A549 (cell line): ENCODE data around the gene MCAM. TPM values are rescaled to one million over a fixed set of nuclear protein-coding genes. Genes with fewer than 3 reads are reported as not detected.
A peak's percentile ranks its signal among the peaks of the same experiment; 100 is the strongest.

Source experiments
- ATAC-seq, 2 experiments: fragments of 200-7000 bp in 1 of 2; fragments of >200 bp in 1 of 2; cut with Nextera tagmentation in 1 of 2; cut with Tn5 transposase in 1 of 2; 3 replicates each; pipeline versions ENCODE4 v1.8.0 to v1.9.1; 2018 to 2020; ENCODE audit warnings: mild to moderate bottlenecking in 1 of 2, moderate library complexity in 1 of 2
- CTCF ChIA-PET: fragments of 300-600 bp; sonication (Branson Sonifier 250); formaldehyde crosslinking; extraction: SDS; loops from one replicate; lab custom pipeline; 2021; ENCODE audit warnings: antibody characterized with exemption, inconsistent platforms; lab: Yijun Ruan, JAX
- POLR2A ChIA-PET: fragments of 350-600 bp; formaldehyde crosslinking; extraction: SDS; loops from one replicate; lab custom pipeline; 2021; ENCODE audit warnings: antibody characterized with exemption, inconsistent platforms; lab: Yijun Ruan, JAX
- DNase-seq, 2 experiments: peaks; one replicate each; pipeline versions ENCODE4 v3.0.0 to v3.0.0-alpha.2; 2011 to 2016; ENCODE audit warnings: low read depth in 1 of 2, low spot score in 1 of 2
- FAIRE-seq: peaks from 2 replicates; lab custom pipeline; 2011; peaks lifted over from hg19 to GRCh38; lab: Jason Lieb, UNC
- H3K27ac ChIP-seq, 2 experiments: fragments of >200 bp; sonication (Bioruptor Twin); formaldehyde crosslinking; 3 replicates each; pipeline ENCODE4 v1.5.1; 2016 to 2017
- H3K4me1 ChIP-seq: fragments of >200 bp; sonication (Bioruptor Twin); formaldehyde crosslinking; 3 replicates; pipeline ENCODE4 v1.6.1; 2016
- H3K4me2 ChIP-seq: fragments of >200 bp; sonication (Bioruptor Twin); formaldehyde crosslinking; 3 replicates; pipeline ENCODE4 v1.6.1; 2016
- H3K4me3 ChIP-seq: fragments of >200 bp; sonication (Bioruptor Twin); formaldehyde crosslinking; 3 replicates; pipeline ENCODE4 v1.5.1; 2016
- H3K9me3 ChIP-seq: fragments of >200 bp; sonication (Bioruptor Twin); formaldehyde crosslinking; 3 replicates; pipeline ENCODE4 v1.6.1; 2016
- BHLHE40 ChIP-seq: IDR thresholded peaks from 2 replicates; pipeline ENCODE4 v1.6.1; 2012; ENCODE audit warnings: low read depth, low read length, inconsistent platforms
- CBX2 ChIP-seq: fragments of 200-600 bp; sonication (generic); IDR thresholded peaks from 2 replicates; pipeline ENCODE4 v1.6.1; 2016; ENCODE audit warnings: low read depth, mild to moderate bottlenecking, borderline replicate concordance
- CBX8 ChIP-seq: fragments of 200-600 bp; sonication (generic); IDR thresholded peaks from 2 replicates; pipeline ENCODE4 v1.6.1; 2016
- CEBPB ChIP-seq, 2 experiments: fragments of >200 bp in 1 of 2; sonication (Bioruptor Twin) in 1 of 2; formaldehyde crosslinking in 1 of 2; IDR thresholded peaks; 2 replicates each; pipeline ENCODE4 v1.6.1; 2012 to 2016
- CHD2 ChIP-seq: fragments of 150-350 bp; IDR thresholded peaks from 2 replicates; pipeline ENCODE4 v1.6.1; 2014; ENCODE audit warnings: low read length; ENCODE audit not compliant: partially characterized antibody
- CHD4 ChIP-seq: fragments of 200-600 bp; sonication (generic); IDR thresholded peaks from 2 replicates; pipeline ENCODE4 v1.6.1; 2016; ENCODE audit warnings: antibody characterized with exemption, mild to moderate bottlenecking, borderline replicate concordance
- EHF ChIP-seq: fragments of 250-450 bp; sonication (Bioruptor Pico); IDR thresholded peaks from 2 replicates; pipeline ENCODE4 v1.5.0; 2020; ENCODE audit warnings: mild to moderate bottlenecking
- EHMT2 ChIP-seq: fragments of 200-600 bp; sonication (generic); IDR thresholded peaks from 2 replicates; pipeline ENCODE4 v1.6.1; 2016; ENCODE audit warnings: antibody characterized with exemption, low read depth, mild to moderate bottlenecking, moderate library complexity
- EP300 ChIP-seq, 2 experiments: fragments of >200 bp; sonication (Bioruptor Twin); formaldehyde crosslinking; IDR thresholded peaks; 2 replicates in 1 of 2; 3 replicates in 1 of 2; pipeline ENCODE4 v1.6.1; 2016 to 2017
- FOSB ChIP-seq: fragments of 250-450 bp; sonication (Bioruptor Pico); IDR thresholded peaks from 2 replicates; pipeline ENCODE4 v1.5.0; 2020; ENCODE audit warnings: mild to moderate bottlenecking, moderate library complexity
- HDAC2 ChIP-seq: fragments of 200-600 bp; sonication (generic); IDR thresholded peaks from 2 replicates; pipeline ENCODE4 v1.6.1; 2016
- HOXB5 ChIP-seq: fragments of 250-450 bp; sonication (Bioruptor Pico); IDR thresholded peaks from 2 replicates; pipeline ENCODE4 v1.5.0; 2020; ENCODE audit warnings: mild to moderate bottlenecking, moderate library complexity
- JUN ChIP-seq, 2 experiments: fragments of >200 bp; sonication (Bioruptor Twin); formaldehyde crosslinking; IDR thresholded peaks; 2 replicates in 1 of 2; 3 replicates in 1 of 2; pipeline ENCODE4 v1.6.1; 2016 to 2017
- KDM5A ChIP-seq: fragments of 200-600 bp; sonication (generic); IDR thresholded peaks from 2 replicates; pipeline ENCODE4 v1.6.1; 2016; ENCODE audit warnings: antibody characterized with exemption, mild to moderate bottlenecking
- MAFK ChIP-seq: fragments of 450-650 bp; IDR thresholded peaks from 2 replicates; pipeline ENCODE4 v1.6.1; 2014; ENCODE audit not compliant: partially characterized antibody
- MAZ ChIP-seq: fragments of 150-350 bp; IDR thresholded peaks from 2 replicates; pipeline ENCODE4 v1.6.1; 2014; ENCODE audit warnings: antibody characterized with exemption, low read depth, low read length, borderline replicate concordance
- MYC ChIP-seq: IDR thresholded peaks from 2 replicates; pipeline ENCODE4 v1.6.1; 2012; ENCODE audit warnings: mild to moderate bottlenecking, inconsistent platforms, low read length, improper control_type of control experiment, borderline replicate concordance
- NPAS2 ChIP-seq: fragments of 250-450 bp; sonication (Bioruptor Pico); IDR thresholded peaks from 2 replicates; pipeline ENCODE4 v1.8.0; 2022; ENCODE audit warnings: mild to moderate bottlenecking, moderate library complexity, borderline replicate concordance
- RFX5 ChIP-seq: fragments of 450-650 bp; IDR thresholded peaks from 2 replicates; pipeline ENCODE4 v1.7.1; 2014; ENCODE audit warnings: antibody characterized with exemption, mild to moderate bottlenecking, moderate library complexity
- SREBF2 ChIP-seq: fragments of 450-650 bp; IDR thresholded peaks from 2 replicates; pipeline ENCODE4 v1.6.1; 2014; ENCODE audit warnings: mild to moderate bottlenecking, moderate library complexity
- TFCP2L1 ChIP-seq: fragments of 250-450 bp; sonication (Bioruptor Pico); IDR thresholded peaks from 2 replicates; pipeline ENCODE4 v1.5.0; 2021; ENCODE audit warnings: mild to moderate bottlenecking
- ZSCAN20 ChIP-seq: fragments of 250-450 bp; sonication (Bioruptor Pico); IDR thresholded peaks from 2 replicates; pipeline ENCODE4 v1.8.0; 2022; ENCODE audit warnings: mild to moderate bottlenecking, moderate library complexity
- WGBS: methylation state at CpG from one replicate; pipeline ENCODE4 v1.1.6; 2017; ENCODE audit errors: missing lambda C conversion rate; 5-methylcytosine and 5-hydroxymethylcytosine counted together
- polyA plus RNA-seq, 4 experiments: library from polyadenylated mRNA; depleted of rRNA in 3 of 4; stranded (reverse); fragments of >200 nt; fragmentation: RNase III in 1 of 4; extraction: RNeasy Plus Mini Kit Qiagen cat#74134 plus additional on column Dnase treatment in 1 of 4; gene quantifications; 2 replicates in 3 of 4; 3 replicates in 1 of 4; pipeline ENCODE4 v1.2.3, GENCODE V29; 2011 to 2017
- TF ChIP-seq, protein P1 (sequence below): fragments of 450-650 bp; IDR thresholded peaks from 2 replicates; pipeline ENCODE4 v1.6.1; 2014; ENCODE audit warnings: antibody characterized with exemption
- TF ChIP-seq, protein P2 (sequence below): fragments of 250-450 bp; sonication (Bioruptor Pico); IDR thresholded peaks from 2 replicates; pipeline ENCODE4 v1.5.0; 2020; ENCODE audit warnings: low read depth, mild to moderate bottlenecking, moderate library complexity

MCAM gene
- polyA plus RNA-seq, 2 of the 4 experiments (the other 2 are of a cell fraction): 5.4 to 14.9 TPM

DNA sequence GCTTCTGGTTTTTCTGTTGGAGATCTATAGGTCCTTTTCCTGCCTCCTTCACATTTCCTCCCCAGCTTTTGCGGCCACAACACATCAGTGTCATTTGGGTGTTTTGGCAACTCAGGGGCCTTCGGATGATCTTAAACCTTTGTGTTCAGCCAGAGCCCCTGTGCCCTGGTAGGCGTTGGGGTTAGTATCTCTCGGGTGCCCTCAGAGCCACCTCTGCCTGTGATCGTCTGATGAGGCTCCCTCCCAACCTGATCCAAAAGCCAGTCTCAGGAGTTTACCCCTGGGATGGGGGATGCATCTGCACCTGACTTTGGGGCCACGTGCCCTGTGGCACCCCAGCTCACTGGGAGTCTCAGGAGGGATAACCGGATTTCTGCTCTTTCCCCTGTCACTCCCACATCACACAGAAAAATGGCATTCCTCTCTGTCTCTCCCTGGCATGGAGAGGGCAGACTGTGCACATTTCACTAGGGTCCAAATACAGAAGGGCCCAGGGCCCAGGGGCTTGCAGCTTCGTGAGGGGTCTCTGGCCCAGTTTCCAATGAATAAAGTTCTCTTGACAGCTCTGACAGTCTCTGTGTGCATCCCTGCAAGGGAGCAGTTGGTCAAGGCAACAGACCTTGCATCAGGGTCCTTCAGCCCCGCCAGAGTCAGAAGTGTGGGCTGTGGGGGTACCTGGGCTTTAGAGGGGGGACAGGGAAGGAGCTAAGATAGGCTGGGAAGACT lies 20.0 kb upstream of the MCAM start:
- Histone ChIP-seq H3K4me3 (no peak overlapping the region), H3K27ac (no peak overlapping the region), H3K4me1 (peaks cover 19% of the 10 kb centered on the region), H3K9me3 (no peaks in the 10 kb centered on the region), H3K4me2 (no peak overlapping the region)
- ATAC-seq (no peak), FAIRE-seq (no peak), DNase-seq (no peak)
- 83% methylated on average over 9 of the region's 9 CpGs for WGBS
- POLR2A ChIA-PET: no interaction called here
- no peak for TF ChIP-seq NPAS2 (CRISPR knock-in tag)
- TF ChIP-seq BHLHE40: no peak
- no peak for TF ChIP-seq MAFK
- TF ChIP-seq MYC: no peak
- no peak for TF ChIP-seq HDAC2
- TF ChIP-seq CHD4: no peak
- no peak for TF ChIP-seq TFCP2L1 (CRISPR knock-in tag)
- TF ChIP-seq HOXB5 (CRISPR knock-in tag): no peak
- TF ChIP-seq, protein P1, sequence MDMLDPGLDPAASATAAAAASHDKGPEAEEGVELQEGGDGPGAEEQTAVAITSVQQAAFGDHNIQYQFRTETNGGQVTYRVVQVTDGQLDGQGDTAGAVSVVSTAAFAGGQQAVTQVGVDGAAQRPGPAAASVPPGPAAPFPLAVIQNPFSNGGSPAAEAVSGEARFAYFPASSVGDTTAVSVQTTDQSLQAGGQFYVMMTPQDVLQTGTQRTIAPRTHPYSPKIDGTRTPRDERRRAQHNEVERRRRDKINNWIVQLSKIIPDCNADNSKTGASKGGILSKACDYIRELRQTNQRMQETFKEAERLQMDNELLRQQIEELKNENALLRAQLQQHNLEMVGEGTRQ: no peak
- TF ChIP-seq ZSCAN20 (CRISPR knock-in tag): no peak
- no peak for TF ChIP-seq FOSB (CRISPR knock-in tag)
- CTCF ChIA-PET: interaction anchor here (0.6 to 9.5 kb wide), 11 partner anchors 13 to 234 kb away, joined by 3 to 160 read pairs (median 13); partner anchors contain the start of gene USP2

DNA sequence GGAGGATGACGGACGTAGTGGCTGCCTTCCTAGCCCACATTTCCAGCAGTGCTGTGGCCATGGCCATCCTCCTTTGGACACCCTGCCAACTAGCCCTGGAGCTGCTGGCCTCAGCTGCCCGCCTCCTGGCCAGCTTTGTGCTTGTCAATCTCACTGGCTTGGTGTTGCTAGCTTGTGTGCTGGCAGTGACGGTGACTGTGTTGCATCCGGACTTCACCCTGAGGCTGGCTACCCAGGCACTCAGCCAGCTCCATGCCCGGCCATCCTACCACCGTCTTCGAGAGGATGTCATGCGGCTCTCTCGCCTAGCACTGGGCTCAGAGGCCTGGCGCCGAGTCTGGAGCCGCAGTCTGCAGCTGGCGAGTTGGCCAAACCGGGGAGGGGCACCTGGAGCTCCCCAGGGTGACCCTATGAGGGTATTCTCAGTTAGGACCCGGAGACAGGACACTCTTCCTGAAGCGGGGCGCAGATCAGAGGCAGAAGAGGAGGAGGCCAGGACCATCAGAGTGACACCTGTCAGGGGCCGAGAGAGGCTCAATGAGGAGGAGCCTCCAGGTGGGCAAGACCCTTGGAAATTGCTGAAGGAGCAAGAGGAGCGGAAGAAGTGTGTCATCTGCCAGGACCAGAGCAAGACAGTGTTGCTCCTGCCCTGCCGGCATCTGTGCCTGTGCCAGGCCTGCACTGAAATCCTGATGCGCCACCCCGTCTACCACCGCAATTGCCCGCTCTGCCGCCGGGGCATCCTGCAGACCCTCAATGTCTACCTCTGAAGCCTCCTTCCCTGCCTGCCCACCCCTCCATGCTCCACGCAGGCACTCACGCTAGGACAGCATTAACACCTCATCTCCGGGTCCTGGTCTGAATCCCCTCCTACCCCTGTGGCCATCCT lies 19.0 kb upstream of the MCAM start:
- DNase-seq (no peak), FAIRE-seq (no peak), ATAC-seq (no peak)
- peak overlapping the region; percentile 79 for H3K4me2 ChIP-seq
- TF ChIP-seq CBX8: no peak
- TF ChIP-seq JUN (IDR thresholded peaks at IDR 0.05): no peak
- no peak for TF ChIP-seq EHMT2
- no peak for TF ChIP-seq SREBF2
- TF ChIP-seq, protein P2, sequence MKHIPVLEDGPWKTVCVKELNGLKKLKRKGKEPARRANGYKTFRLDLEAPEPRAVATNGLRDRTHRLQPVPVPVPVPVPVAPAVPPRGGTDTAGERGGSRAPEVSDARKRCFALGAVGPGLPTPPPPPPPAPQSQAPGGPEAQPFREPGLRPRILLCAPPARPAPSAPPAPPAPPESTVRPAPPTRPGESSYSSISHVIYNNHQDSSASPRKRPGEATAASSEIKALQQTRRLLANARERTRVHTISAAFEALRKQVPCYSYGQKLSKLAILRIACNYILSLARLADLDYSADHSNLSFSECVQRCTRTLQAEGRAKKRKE (CRISPR knock-in tag): no peak
- no peak for TF ChIP-seq CHD2
- TF ChIP-seq EP300 (IDR thresholded peaks at IDR 0.05): no peak
- TF ChIP-seq CEBPB (IDR thresholded peaks at IDR 0.05): no peak
- TF ChIP-seq TFCP2L1 (CRISPR knock-in tag): no peak
- no peak for TF ChIP-seq KDM5A
- no peak for TF ChIP-seq EHF (CRISPR knock-in tag)
- no peak for TF ChIP-seq HOXB5 (CRISPR knock-in tag)
- TF ChIP-seq MAZ: no peak
- TF ChIP-seq CBX2: no peak
- TF ChIP-seq RFX5: no peak
- H3K27ac ChIP-seq: peak overlapping the region in 1 of 2 experiments; percentile 94; a peak in 1 of 6 replicates
- peaks cover 19% of the 10 kb centered on the region for H3K4me1 ChIP-seq
- POLR2A ChIA-PET: no interaction called here
- H3K9me3 ChIP-seq: no peaks in the 10 kb centered on the region
- CTCF ChIA-PET: interaction anchor here (0.9 to 7.7 kb wide), 5 partner anchors 13 to 46 kb away, joined by 3 to 123 read pairs (median 8); partner anchors contain the start of gene USP2
- 95% methylated on average over 18 of the region's 30 CpGs for WGBS
- no peak overlapping the region; the same call in 1 of the 3 replicates for H3K4me3 ChIP-seq
